Transverse colon (tissue), 4 donors: ENCODE measurements around the gene PRKCD. TPM values are rescaled to one million over a fixed set of nuclear protein-coding genes. Genes with fewer than 3 reads are reported as not detected.

Experiments used
- DNase-seq: peaks from one replicate; pipeline ENCODE4 v3.0.0-alpha.2; 2019
- H3K27ac ChIP-seq, 4 donors: fragments of 200-600 bp; sonication (generic); 2 replicates each; pipeline ENCODE4 v1.5.1; 2016 to 2018; ENCODE audit warnings: inconsistent platforms in 4 of 4
- H3K27me3 ChIP-seq: fragments of 200-600 bp; sonication (generic); 2 replicates; pipeline ENCODE4 v1.5.1; 2017; ENCODE audit warnings: inconsistent platforms
- H3K36me3 ChIP-seq, 4 donors: fragments of 200-600 bp; sonication (generic); 2 replicates each; pipeline ENCODE4 v1.5.1; 2017 to 2019; ENCODE audit warnings: inconsistent platforms in 4 of 4
- H3K4me1 ChIP-seq, 4 donors: fragments of 200-600 bp; sonication (generic); 2 replicates each; pipeline ENCODE4 v1.5.1; 2017 to 2020; ENCODE audit warnings: inconsistent platforms in 4 of 4
- H3K4me3 ChIP-seq, 4 donors: fragments of 200-600 bp; sonication (generic); 1 replicate in 1 of 4; 2 replicates in 3 of 4; pipeline versions ENCODE4 v1.5.1 to v1.6.1; 2017 to 2019; ENCODE audit warnings: inconsistent platforms in 4 of 4
- H3K9me3 ChIP-seq, 2 donors: fragments of 200-600 bp; sonication (generic); 2 replicates each; pipeline ENCODE4 v1.5.1; 2017 to 2019; ENCODE audit warnings: inconsistent platforms in 2 of 2
- CTCF ChIP-seq, 5 experiments: fragments of 200-600 bp in 3 of 5; fragments of 450-650 bp in 2 of 5; sonication (generic) in 3 of 5; IDR thresholded peaks; 1 replicate in 2 of 5; 2 replicates in 3 of 5; pipeline ENCODE4 v1.5.1; 2016 to 2017; ENCODE audit warnings: antibody characterized with exemption in 5 of 5, inconsistent platforms in 3 of 5, mild to moderate bottlenecking in 2 of 5, moderate library complexity in 1 of 5
- EP300 ChIP-seq: sonication (generic); formaldehyde crosslinking; IDR thresholded peaks from one replicate; pipeline ENCODE4 v1.6.1; 2017; ENCODE audit warnings: antibody characterized with exemption, low read depth
- POLR2A ChIP-seq: fragments of 450-650 bp; IDR thresholded peaks from one replicate; pipeline ENCODE4 v1.6.1; 2016; ENCODE audit warnings: antibody characterized with exemption, mild to moderate bottlenecking, moderate library complexity
- POLR2AphosphoS5 ChIP-seq, 3 donors: sonication (generic); formaldehyde crosslinking; IDR thresholded peaks; one replicate each; pipeline ENCODE4 v1.6.1; 2016; ENCODE audit warnings: antibody characterized with exemption in 3 of 3
- WGBS, 2 donors: methylation state at CpG; one replicate each; pipeline ENCODE4 v1.1.5; 2018; ENCODE audit warnings: low coverage in 1 of 2; 5-methylcytosine and 5-hydroxymethylcytosine counted together
- in situ Hi-C, 4 donors: fragments of 200-750 bp; cut with MboI; loops; one replicate each; pipeline versions ENCODE4 v1.15.0 to v1.15.1; 2017; ENCODE audit warnings: low sequenced_read_pairs in 3 of 4, low pct_ligation_motif_present in 1 of 4, low pct_unique_long_range_greater_than_20kb in 1 of 4
- intact Hi-C: fragments of 100-400 bp; cut with DNase I; formaldehyde crosslinking; loops from one replicate; pipeline ENCODE4 v1.15.1; 2023; ENCODE audit warnings: low total_unique reads
- total RNA-seq, 4 donors: library from RNA; depleted of rRNA; stranded (reverse); fragments of >200 nt; gene quantifications; one replicate each; pipeline ENCODE4 v1.1.0, GENCODE V29; 2016

The PRKCD gene
- total RNA-seq, 4 donors from 2014 or later: 43.8 to 78.9 (median 55.9) TPM

DNA sequence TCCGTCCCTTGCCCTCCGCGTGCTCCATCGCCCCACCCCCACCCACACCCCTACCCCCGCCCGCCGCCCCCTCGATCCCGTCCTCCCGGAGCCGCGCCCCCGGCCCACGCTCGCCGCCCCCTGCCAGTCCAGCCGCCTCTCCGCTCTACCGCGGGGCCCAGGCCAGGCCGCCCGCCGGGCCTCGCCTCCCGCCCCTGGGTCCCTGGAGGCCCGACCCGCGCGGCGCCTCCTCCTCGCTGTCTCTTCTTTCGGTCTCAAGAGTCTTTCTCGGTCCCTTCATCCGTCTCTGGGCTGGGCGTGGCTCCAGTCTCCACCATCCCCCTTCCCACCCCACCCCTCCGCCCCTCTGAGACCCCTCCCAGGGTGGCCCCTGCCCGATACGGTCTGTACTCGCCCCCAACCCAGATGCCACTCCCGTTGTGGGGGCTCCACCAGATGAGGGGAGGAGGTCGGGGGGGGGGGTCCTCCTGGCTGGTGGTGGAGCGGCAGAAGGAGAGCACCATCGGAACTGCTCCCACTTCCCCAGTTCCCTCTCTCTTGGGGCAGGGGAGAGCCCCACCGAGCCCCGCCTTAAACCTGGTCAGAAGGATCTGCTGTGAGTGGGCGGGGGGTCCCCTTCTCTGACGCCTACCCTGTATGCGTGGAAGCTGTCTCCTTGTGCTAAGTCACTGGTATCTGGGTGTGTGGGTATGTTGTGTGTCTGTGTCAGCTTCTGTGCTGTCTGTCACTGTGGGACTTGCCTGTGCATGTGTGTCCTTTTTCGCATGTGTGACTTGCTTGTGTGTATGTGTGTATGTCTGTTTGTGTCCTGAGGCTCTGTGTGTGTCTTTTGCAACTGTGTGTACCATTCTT, 1.0 kb downstream of the PRKCD start:
- TF ChIP-seq EP300: no peak
- TF ChIP-seq CTCF (IDR thresholded peaks at IDR 0.05): no peak
- peak; percentile 23 for TF ChIP-seq POLR2A
- Histone ChIP-seq H3K36me3 (no peaks in the 10 kb centered on the region), H3K4me3 (peak overlapping the region; percentile 84 to 99 (median 94)), H3K27me3 (no peaks in the 10 kb centered on the region), H3K4me1 (peaks cover 11 to 59% (median 47%) of the 10 kb centered on the region in 4 donors), H3K27ac (peak overlapping the region; percentile 91 to 95 (median 94)), H3K9me3 (no peaks in the 10 kb centered on the region)
- in situ Hi-C loops (no loop called here), intact Hi-C loops (no loop called here)
- 5% methylated on average over 36 of the region's 49 CpGs; no CpG with 5 or more reads in 1 of the 2 donors for WGBS, 2 donors
- peak; percentile 57 for DNase-seq

DNA sequence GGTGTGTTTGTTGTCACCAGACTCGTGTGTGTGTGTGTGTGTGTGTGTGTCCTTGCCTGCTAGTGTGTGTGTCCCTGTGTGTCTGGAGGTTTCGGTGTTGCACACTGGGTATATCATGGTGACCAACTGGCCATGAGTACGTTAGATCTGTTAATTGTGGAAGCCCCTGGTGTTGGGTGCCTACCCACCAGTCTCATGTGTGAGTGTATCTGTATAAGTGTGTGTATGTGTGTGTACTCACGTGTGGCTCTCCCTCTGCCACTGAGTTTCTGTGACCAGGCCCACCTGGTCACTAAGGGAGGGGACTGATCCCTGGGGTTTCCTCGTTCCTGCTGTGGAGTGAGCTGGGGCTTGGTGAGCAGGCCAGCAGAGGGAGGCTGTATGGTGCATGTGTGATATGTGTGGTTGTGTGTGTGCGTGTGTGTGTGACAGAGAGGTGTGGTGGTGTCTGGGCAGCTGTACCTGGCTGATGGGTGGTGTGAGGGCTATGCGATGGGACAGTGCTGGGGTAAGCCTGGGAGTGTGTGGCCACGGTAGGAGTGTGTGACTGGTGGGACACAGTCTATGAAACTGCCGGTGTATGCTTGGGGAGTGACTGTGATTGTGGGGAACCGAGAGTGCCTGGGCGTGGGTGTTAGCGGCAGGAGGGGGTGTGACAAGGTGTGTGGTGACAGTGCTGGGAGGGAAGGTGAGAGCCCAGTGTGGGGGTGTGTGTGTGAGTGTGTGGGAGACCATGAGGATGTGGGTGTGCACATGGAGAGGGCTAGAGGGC, 1.8 kb downstream of the PRKCD start:
- no peaks in the 10 kb centered on the region for H3K36me3 ChIP-seq
- H3K27me3 ChIP-seq: no peaks in the 10 kb centered on the region
- H3K4me3 ChIP-seq: peak overlapping the region; percentile 84 to 99 (median 94)
- intact Hi-C loops (no loop called here), in situ Hi-C loops (no loop called here)
- TF ChIP-seq CTCF (IDR thresholded peaks at IDR 0.05) (peak in 1 of 5 experiments; percentile 42), POLR2A (peak; percentile 49), EP300 (no peak), POLR2AphosphoS5 (IDR thresholded peaks at IDR 0.05) (peak in 2 of 3 donors; percentile 40 to 67)
- no peaks in the 10 kb centered on the region for H3K9me3 ChIP-seq
- WGBS, 2 donors: 11 to 40% methylated on average over 3 to 12 of the region's 12 CpGs
- H3K4me1 ChIP-seq: peaks cover 14 to 61% (median 48%) of the 10 kb centered on the region in 4 donors
- peak overlapping the region; percentile 91 to 95 (median 94) for H3K27ac ChIP-seq
- DNase-seq: peak; percentile 70

DNA sequence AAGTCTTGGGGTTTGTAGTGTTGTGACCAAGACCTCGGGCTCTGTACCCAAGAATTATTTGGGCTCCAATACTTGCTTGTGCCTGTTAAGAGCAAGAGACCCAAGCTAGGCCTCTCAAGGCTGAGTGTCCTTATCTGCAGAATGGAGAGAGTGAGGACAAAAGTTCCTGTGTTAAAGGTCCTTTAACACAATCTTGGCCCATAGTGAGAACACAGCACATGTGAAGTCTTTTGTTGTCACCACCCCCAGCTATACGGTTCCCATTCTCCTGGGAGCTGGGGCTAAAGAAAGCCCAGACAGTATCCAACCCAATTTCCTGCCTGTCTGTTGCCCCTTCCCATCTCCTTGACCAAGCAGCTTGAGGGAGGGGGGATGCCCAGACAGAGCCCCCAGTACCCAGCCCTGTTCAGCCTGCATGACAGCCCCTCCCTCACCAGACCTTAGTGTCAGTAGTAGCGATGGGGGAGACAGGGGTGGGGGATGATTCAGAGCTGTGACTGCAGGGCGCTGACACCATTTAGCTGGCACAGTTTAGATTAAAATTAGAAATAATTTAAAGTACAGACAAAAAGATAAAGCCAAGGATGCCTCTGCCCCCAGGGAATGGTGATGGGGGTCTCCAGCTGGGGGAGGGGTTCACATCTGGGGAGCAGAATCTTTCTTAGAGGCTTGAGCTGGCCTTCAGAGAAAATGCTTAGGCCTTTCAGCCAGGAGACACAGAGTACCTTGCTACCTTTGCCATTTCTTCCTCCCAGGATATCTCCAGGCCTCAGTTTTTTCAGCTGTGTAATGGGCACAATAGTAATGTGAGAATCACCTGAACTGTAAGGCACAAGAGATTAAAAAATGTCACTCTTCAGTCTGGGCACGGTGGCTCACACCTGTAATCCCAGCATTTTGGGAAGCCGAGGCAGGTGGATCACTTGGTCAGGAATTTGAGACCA, 2.7 kb downstream of the PRKCD start:
- H3K9me3 ChIP-seq: no peaks in the 10 kb centered on the region
- no peaks in the 10 kb centered on the region for H3K36me3 ChIP-seq
- H3K4me1 ChIP-seq: peaks cover 12 to 60% (median 42%) of the 10 kb centered on the region in 4 donors
- WGBS, 2 donors: 74 to 100% methylated on average over 2 to 6 of the region's 6 CpGs
- peak overlapping the region in 2 of 4 donors; percentile 84 to 90 for H3K4me3 ChIP-seq
- peak overlapping the region; percentile 14 to 95 (median 92) for H3K27ac ChIP-seq
- TF ChIP-seq POLR2A (no peak), POLR2AphosphoS5 (IDR thresholded peaks at IDR 0.05) (no peak), CTCF (IDR thresholded peaks at IDR 0.05) (no peak), EP300 (no peak)
- no peak for DNase-seq
- intact Hi-C loops (no loop called here), in situ Hi-C loops (no loop called here)
- H3K27me3 ChIP-seq: no peaks in the 10 kb centered on the region
